Measurements from ENCODE around the gene BRD1.
"Not testable (repeated sequence)": the region's sequence is repeated elsewhere in the genome, so short reads cannot be mapped to it uniquely, and the experiment has no call there.

The BRD1 gene

DNA sequence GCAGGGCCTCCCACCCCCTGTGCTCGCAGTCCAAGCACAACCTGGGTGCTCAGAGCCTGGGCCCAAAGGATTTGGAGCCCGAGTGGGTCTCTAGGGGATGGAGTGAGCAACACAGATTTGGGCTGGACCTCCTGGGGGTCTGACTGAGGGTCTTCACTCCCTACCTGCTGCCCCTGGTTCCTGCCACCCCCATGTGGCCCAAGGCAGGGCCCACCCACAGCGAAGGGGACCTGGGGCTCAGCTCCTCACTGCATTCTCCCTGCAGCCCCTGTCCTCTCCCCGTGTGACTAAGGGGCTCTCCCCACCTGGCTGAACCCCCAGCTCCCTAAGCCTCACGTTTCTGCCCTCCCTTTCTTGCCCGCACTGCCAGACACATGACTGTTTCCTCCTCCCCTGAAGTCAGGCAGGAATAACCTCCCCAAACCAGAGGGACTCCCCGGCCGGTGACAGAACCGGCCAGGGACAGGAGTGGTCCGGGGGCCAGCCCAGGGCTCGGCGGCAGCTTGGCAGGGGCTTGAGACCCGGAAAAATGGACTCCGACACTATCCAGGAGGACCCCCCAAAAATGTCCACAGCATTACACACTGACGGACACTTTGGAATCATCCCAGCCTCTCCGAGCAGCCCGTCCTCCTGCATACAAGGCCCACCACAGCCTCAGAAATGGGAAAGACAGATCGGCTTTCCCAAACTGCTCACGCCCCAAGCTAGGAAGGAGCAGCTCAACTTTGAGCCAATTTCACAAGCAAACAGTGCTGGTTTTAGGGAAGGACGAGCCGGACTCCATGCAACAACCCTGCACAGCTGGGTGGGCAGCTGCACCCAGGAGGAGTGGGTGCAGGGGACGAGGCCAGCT lies 57.8 kb downstream of the BRD1 start:
- DNase-seq (ENCODE audit: low read depth in 3 of 3) = no peak

GRCh38 chr22:49768951-49769690 lies 58.6 kb downstream of the BRD1 start:
- no peak for DNase-seq (ENCODE audit: low read depth in 3 of 3)

- no peak for DNase-seq (ENCODE audit: low read depth in 3 of 3)
Observed at GRCh38 chr22:49768077-49768910, 59.4 kb downstream of the BRD1 start.

GRCh38 chr22:49767355-49768062 lies 60.2 kb downstream of the BRD1 start:
- peak in 1 of 3 donors; percentile 20 for DNase-seq (ENCODE audit: low read depth in 3 of 3)

GRCh38 chr22:49765951-49766350 lies 61.7 kb downstream of the BRD1 start:
- no peak for DNase-seq (ENCODE audit: low read depth in 3 of 3)

- DNase-seq (ENCODE audit: low read depth in 3 of 3) = no peak
Observed at GRCh38 chr22:49765091-49765771, 62.4 kb downstream of the BRD1 start.

DNA sequence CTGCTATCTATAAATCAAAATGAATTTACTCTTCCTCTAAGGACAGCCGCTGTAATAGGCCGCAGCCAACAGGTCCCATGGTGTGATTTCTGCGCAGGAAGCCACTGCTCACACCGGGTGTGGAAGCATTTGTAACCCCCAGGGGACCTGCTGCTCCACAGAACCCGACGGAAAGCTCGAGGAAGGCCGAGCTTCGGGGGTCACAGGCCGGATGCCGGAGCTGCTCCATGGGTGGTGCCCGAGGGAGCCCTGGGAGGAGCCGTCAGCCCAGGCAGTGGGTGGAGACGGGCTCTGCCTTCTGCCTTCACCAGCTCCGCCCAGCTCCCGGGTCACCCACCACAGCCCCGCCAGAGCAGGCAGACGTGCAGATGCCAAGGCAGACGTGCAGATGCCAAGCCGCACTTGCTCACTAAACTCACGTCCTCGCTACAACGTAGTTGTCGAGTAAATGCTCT lies 63.5 kb downstream of the BRD1 start:
- DNase-seq (ENCODE audit: low read depth in 3 of 3) = no peak

GRCh38 chr22:49763696-49764095 lies 64.0 kb downstream of the BRD1 start:
- DNase-seq (ENCODE audit: low read depth in 3 of 3) = no peak

- DNase-seq (ENCODE audit: low read depth in 3 of 3) = no peak
Observed at GRCh38 chr22:49763138-49763537, 64.5 kb downstream of the BRD1 start.

- not testable (repeated sequence) for DNase-seq (ENCODE audit: low read depth in 3 of 3)
Observed at GRCh38 chr22:49762571-49762970, 65.1 kb downstream of the BRD1 start.

DNA sequence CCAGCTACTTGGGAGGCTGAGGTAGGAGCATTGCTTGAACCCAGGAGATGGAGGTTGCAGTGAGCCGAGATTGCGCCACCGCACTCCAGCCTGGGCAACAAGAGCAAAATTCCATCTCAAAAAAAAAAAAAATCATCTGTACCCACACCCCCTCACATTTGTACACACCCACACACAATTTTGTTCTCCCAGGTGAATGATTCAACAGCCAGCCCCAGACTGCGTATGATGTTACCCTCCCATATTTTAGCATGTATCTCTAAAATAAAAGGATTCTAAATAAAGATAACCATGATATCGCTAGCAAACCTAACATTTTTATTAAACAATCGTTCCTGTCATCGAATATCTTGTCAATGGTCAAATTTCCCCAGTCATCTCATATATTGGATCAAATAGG lies 65.8 kb downstream of the BRD1 start:
- DNase-seq (ENCODE audit: low read depth in 3 of 3) = no peak

- DNase-seq (ENCODE audit: low read depth in 3 of 3) = no peak
Observed at GRCh38 chr22:49760630-49761571, 66.8 kb downstream of the BRD1 start.

GRCh38 chr22:49760280-49760629 lies 67.4 kb downstream of the BRD1 start:
- no peak for DNase-seq (ENCODE audit: low read depth in 3 of 3)

DNA sequence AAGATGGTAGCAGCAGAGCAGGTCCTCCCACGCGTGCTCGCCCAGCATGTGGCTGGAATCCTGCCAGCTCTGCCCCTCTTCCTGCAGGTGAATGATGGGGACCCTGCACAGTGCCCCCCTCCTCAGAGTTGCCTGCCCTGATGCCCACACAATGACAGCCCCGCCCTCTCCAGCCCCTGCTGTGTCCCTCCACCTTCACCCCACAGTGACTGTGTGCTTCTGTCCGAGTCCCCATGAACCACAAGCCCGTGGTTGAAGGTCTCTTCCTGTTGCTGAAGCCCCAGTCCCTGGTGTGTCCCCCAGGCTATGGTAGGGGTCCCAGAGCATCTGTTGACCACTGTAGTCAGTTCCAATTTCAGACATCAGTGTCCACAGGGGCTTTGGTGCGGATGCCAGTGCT lies 71.0 kb downstream of the BRD1 start:
- no peak for DNase-seq (ENCODE audit: low read depth in 3 of 3)

GRCh38 chr22:49756201-49756600 lies 71.5 kb downstream of the BRD1 start:
- DNase-seq (ENCODE audit: low read depth in 3 of 3) = no peak

DNA sequence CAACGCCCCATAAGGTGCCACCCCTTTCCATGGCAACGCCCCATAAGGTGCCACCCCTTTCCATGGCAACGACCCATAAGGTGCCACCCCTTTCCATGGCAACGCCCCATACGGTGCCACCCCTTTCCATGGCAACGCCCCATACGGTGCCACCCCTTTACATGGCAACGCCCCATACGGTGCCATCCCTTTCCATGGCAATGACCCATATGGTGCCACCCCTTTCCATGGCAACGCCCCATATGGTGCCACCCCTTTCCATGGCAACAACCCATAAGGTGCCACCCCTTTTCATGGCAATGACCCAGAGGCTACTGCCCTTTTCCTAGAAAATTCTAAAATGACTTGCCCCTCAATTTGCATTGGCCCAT lies 72.1 kb downstream of the BRD1 start:
- no peak for DNase-seq (ENCODE audit: low read depth in 3 of 3)

DNA sequence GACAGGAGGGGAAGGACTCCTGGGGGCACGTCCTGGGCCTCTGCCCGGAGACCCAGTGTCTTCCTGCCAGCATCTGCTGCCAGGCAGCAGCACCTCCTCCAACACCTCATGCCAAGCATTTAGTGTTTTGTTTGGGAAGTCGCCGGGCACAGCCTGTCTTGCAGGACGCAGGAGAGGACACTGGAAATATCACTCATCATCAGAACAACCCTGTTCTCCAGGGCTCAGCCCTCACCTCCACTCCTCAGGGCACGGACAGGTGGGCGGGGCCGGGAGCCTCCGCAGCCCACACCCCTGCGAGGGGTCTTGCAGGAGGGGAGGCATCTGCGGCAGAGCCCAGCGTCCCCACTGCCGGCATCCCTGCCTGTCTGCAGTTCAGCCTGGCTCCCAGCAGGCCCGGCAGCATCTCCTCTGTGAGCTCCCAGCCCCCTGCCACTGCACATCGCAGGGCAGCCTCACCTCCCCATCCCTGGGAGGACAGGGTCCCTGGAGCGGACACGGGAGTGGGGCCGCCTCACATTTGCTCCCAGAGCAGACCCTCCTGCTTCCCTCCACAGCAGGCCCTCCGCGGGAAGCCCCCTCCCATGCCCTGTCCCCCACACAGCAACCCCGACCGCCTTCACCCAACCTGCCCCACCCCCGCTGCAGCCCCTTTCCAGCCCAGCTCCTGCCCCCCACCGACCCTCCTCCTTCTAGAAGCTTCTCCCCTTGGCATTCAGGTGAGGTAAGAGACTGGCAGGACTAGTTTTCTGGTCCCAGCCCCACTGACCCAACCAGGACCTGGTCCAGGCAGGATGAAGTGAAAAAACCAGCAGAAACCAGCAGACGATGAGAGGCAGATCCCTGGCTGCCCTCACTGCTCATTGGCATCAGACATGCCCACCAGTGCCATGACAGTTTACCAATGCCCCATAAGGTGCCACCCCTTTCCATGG lies 72.7 kb downstream of the BRD1 start:
- no peak for DNase-seq (ENCODE audit: low read depth in 3 of 3)

DNA sequence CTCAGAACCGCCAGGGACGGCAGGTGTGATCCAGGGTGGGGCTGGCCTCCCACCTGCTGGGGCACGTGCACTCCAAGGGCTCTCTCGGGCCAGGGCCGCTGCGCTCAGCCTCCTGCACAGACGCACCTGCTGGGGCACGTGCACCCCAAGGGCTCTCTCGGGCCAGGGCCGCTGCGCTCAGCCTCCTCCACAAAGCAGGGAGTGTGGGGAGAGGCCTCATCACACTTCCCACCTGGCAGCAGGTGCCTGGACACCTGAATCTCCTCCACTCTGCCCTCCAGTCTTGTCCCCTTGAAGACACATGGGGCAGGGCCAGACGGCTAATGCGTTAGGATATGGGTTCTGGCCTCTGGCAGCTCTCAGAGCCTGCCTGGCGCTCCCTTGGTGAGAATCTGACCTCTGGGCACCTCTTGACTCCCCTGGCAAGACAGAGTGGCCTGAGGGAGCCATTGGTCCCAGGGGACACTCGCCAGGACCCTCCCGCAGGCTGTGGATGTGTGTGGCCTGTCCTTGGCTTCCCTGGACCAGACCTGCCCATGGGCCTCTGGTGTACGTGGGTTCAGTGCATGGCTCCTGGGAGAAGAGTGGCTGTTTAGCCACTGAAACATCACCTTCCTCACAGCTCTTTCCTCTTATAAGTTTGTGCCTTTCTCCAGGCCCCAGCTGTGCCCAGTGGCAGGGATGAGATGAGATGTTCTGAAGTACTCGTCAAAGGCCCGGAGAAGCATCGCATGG lies 73.5 kb downstream of the BRD1 start:
- no peak for DNase-seq (ENCODE audit: low read depth in 3 of 3)
